ENCODE results near the gene ELK4.

Gene ELK4

GRCh38 chr1:205593967-205594366, 37.8 kb downstream of the ELK4 start:
- DNase-seq = no peak

- no peak for DNase-seq
These were observed 38.3 kb downstream of the ELK4 start for GRCh38 chr1:205593532-205593931.

DNA sequence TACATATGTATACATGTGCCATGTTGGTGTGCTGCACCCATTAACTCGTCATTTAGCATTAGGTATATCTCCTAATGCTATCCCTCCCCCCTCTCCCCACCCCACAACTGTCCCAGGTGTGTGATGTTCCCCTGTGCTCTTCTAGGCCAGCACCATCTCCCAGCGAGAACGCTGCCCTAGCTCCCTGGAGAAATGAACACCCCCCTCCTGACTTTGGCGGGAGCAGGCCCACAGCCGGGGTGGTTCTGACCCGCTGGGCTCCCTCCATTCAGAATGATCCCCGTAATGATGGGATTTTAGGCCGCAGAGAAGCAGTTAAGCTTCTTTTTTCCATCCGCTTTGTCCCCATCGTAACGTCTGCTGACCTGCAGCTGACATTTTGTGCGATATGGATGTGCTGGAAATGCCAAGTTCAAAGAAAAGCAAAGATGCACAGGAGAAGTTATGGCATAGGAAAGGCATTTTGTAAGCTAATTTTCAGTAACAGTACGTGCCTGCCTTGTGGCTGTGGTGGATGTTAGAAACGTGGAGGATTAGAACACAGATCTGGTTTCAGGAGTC, 39.3 kb downstream of the ELK4 start:
- DNase-seq = no peak

DNA sequence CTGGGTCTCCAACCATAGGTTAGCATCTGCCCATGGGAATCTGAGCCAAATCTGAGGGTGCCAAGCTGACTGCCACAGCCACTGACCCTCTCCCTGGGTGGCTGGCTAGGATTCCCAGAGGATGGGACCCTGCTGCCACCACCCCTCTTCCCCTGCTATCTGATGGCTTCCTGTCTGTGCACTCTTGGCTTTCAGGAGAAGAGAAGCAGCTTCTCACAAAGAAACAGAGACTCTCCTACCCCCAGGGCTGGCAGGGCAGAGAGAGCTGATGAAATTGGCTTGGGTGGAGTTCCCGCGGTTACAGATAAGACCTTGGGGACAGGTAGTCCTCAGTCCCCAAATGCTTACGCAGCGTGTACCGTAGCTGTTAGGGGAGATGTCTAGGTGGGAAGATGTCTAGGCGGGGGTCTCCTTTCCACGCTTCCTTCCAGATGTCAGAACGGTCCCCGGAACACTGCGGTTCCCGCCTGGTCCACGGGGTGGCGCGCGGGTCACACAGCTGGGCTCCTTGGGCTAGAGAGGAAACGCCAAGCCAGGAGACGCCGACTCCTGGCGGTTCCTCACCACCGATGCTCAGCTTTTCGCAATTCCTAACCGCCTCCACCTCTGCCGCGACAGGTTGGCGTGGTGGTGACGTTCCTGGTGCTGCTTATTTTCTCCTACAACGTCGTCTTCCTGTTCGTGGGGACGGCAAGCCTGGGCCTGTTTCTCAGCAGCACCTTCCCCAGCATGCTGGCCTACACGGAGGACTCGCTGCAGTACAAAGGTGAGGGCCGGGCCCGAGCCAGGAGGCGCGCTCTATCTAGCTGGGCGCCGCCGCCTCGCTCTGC, 40.1 kb downstream of the ELK4 start:
- DNase-seq = peak; percentile 95

GRCh38 chr1:205590777-205591513, 40.9 kb downstream of the ELK4 start:
- no peak for DNase-seq

- no peak for DNase-seq
These were observed 41.4 kb downstream of the ELK4 start for GRCh38 chr1:205590457-205590768.

DNA sequence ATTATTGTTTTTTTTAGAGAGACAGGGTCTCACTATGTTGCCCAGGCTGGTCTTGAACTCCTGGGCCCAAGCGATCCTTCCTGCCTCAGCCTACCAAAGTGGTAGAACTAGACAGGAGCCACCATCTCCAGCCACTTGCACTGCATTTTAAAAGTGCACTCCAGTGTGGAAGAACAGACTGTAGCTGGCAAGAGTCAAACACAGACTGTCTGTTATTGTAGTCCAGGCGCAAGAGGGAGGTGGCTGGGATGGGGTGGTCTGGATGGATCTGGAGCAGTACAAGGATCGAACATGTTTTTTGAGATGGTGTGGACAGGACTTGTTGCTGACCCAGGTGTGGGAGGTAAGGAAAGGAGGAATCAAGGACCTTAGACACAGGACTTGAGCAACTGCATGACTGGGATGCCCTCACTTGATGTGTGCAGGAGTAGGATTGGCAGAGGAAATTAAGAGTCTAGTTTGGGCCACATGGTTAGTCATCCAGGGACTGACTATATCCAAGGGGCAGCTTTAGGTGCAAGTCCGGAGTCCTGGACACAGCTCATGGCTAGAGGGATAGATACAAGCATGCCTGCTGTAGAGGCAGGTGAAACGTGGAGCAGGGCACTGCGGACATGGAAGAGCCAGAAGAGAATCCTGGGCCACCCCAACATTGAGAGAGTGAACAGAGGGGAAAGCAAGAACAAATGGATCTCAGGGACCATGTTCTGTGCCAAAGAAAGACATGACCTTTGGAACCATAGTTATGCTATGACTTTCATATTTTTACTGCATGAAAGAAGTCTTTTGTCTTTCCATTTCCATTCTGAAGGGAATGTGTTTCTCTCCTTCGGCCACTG, 42.0 kb downstream of the ELK4 start:
- DNase-seq = no peak

- no peak for DNase-seq
These were observed 42.8 kb downstream of the ELK4 start for GRCh38 chr1:205589046-205589445.

GRCh38 chr1:205588636-205589035, 43.2 kb downstream of the ELK4 start:
- peak in 1 of 2 donors; percentile 39 for DNase-seq

DNA sequence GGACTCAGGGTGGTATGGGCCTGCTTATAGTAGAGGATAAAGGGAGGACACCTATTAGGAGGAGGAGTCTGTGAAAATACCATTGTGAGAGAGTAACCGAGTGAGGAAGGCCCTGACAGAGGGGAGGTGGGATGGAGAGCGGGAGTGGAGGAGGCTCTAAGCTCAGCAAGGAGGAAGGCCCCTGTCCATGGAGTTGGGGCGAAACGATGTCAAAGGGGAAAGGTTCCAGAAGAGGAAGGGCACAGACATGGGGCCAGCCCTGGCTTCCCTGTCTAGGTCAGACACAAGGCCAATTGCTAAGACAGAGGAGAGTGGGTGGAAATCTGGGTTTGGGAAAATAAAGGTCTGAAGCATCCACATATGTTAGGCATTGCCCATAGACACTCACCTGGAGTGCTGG, 44.2 kb downstream of the ELK4 start:
- DNase-seq = no peak

DNA sequence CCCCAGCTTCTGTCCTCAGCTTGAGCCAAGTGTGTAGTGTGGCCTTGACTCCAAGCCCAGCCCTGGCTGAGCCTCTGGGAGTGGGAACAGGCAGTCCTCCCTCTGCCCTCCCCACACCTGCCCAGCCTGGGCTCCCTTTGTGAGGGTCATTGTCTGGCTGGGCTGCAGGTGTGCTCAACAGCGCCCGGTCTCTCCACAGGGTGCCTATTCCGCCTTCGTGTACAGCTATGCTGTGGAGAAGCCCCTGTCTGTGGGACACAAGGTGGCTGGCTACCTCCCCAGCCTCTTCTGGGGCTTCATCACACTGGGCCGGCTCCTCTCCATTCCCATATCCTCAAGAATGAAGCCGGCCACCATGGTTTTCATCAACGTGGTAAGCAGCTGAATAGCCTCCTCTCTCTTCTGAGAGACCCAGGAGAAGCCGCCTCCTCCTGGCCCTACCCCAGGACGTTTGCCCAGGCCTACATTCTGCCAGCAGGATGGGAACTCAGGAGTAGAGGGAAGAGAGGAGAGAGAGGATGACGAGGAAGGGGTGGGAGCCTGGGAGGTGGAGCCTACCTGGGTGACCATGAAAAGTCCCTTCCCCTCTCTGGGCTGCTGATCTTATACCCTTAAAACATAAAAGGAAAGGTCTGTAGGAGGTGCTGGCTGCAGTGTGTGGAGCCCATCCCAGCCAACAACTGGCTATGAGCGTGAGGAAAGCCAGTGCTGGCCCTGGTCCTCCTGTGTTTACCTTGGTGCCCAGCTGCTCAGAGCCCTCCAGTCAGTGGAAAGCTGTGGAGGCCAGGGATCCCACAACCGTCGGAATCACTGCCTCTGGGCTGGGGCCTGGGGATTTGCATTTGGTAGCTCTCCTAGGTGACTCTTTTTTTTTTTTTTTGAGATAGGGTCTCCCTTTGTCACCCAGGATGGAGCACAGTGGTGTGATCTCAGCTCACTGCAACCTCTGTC, 45.7 kb downstream of the ELK4 start:
- no peak for DNase-seq

GRCh38 chr1:205585169-205585834, 46.5 kb downstream of the ELK4 start:
- DNase-seq = no peak

DNA sequence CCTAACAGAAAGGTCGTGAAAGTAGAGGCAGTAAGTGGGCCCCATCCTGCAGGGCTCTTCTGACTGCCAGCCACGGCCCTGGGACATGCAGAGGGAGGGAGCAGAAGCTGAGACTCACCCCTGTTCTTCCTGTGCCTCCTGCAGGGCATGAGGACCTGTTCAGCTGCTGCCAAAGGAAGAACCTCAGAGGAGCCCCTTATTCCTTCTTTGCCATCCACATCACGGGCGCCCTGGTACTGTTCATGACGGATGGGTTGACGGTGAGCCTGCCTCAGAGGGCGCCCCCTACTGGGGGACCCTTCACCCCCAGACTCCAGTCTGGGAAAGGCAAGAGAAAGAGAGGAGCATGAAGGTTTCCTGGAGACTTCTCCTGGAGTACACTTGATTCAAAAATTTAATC, 47.1 kb downstream of the ELK4 start:
- DNase-seq = peak in 1 of 2 donors; percentile 16

GRCh38 chr1:205583461-205584130, 48.2 kb downstream of the ELK4 start:
- no peak for DNase-seq

GRCh38 chr1:205582471-205583291, 49.1 kb downstream of the ELK4 start:
- DNase-seq = no peak

GRCh38 chr1:205582046-205582445, 49.8 kb downstream of the ELK4 start:
- DNase-seq = no peak

GRCh38 chr1:205581321-205581980, 50.4 kb downstream of the ELK4 start:
- DNase-seq = no peak

- DNase-seq = no peak
These were observed 51.0 kb downstream of the ELK4 start for GRCh38 chr1:205580923-205581180.

GRCh38 chr1:205580140-205580922, 51.5 kb downstream of the ELK4 start:
- no peak for DNase-seq

Data from stimulated activated CD4-positive, alpha-beta T cell treated with anti-CD3 and anti-CD28 coated beads, Interleukin-2, amount 100 ng/mL, for 24 hours (primary cell).